DND-41 (cell line): Measurements from ENCODE around the gene IL10RA.

ENCODE experiments used
- ATAC-seq: fragments of 200-7000 bp; cut with Tn5 transposase; 3 replicates; pipeline ENCODE4 v1.9.1; 2021; ENCODE audit warnings: low read depth; ENCODE audit not compliant: insufficient read depth
- DNase-seq: peaks from one replicate; pipeline ENCODE4 v3.0.0-alpha.2; 2020
- H2AFZ ChIP-seq: 2 replicates; pipeline ENCODE4 v1.6.0; 2012; ENCODE audit warnings: low read depth, low read length
- H3K27ac ChIP-seq: 2 replicates; pipeline ENCODE4 v1.5.1; 2012; ENCODE audit warnings: low read length, inconsistent platforms
- H3K27me3 ChIP-seq: fragments of 200-600 bp; sonication (generic); 2 replicates; pipeline ENCODE4 v1.6.0; 2012; ENCODE audit warnings: low read length, mild to moderate bottlenecking, inconsistent platforms; ENCODE audit not compliant: insufficient read depth, poor library complexity
- H3K36me3 ChIP-seq: 2 replicates; pipeline ENCODE4 v1.5.1; 2012; ENCODE audit warnings: low read length, inconsistent platforms; ENCODE audit not compliant: insufficient read depth
- H3K4me1 ChIP-seq: 2 replicates; pipeline ENCODE4 v1.5.1; 2012; ENCODE audit warnings: mild to moderate bottlenecking, low read length; ENCODE audit not compliant: insufficient read depth
- H3K4me2 ChIP-seq: 2 replicates; pipeline ENCODE4 v1.6.0; 2012; ENCODE audit warnings: mild to moderate bottlenecking, moderate library complexity, low read length, inconsistent platforms; ENCODE audit not compliant: insufficient read depth
- H3K4me3 ChIP-seq, 2 experiments: fragments of 200-600 bp in 1 of 2; shearing (Covaris generic) in 1 of 2; 2 replicates each; pipeline ENCODE4 v1.5.1; 2012 to 2016; ENCODE audit warnings: inconsistent platforms in 2 of 2, low read length in 2 of 2, mild to moderate bottlenecking in 2 of 2, low read depth in 1 of 2, moderate library complexity in 1 of 2
- H3K79me2 ChIP-seq: 2 replicates; pipeline ENCODE4 v1.6.0; 2012; ENCODE audit warnings: low read length, inconsistent platforms; ENCODE audit not compliant: insufficient read depth
- H3K9ac ChIP-seq: 2 replicates; pipeline ENCODE4 v1.6.0; 2012; ENCODE audit warnings: low read depth, mild to moderate bottlenecking, inconsistent platforms, low read length, moderate library complexity
- H3K9me3 ChIP-seq: 2 replicates; pipeline ENCODE4 v1.5.1; 2012; ENCODE audit warnings: low read length, moderate library complexity, mild to moderate bottlenecking, inconsistent platforms; ENCODE audit not compliant: insufficient read depth, severe bottlenecking
- H4K20me1 ChIP-seq: 2 replicates; pipeline ENCODE4 v1.6.0; 2012; ENCODE audit warnings: low read length; ENCODE audit not compliant: insufficient read depth
- EZH2 ChIP-seq: IDR thresholded peaks from 3 replicates; pipeline ENCODE4 v1.6.1; 2012; ENCODE audit warnings: borderline replicate concordance, low read depth, mild to moderate bottlenecking, moderate library complexity, low read length, inconsistent platforms; ENCODE audit not compliant: severe bottlenecking
- TF ChIP-seq, protein P1 (sequence below): IDR thresholded peaks from 2 replicates; pipeline ENCODE4 v1.5.1; 2012; ENCODE audit warnings: borderline replicate concordance, low read length, moderate library complexity, mild to moderate bottlenecking; ENCODE audit not compliant: poor library complexity, severe bottlenecking; ENCODE audit errors: extremely low read depth

Gene IL10RA

DNA sequence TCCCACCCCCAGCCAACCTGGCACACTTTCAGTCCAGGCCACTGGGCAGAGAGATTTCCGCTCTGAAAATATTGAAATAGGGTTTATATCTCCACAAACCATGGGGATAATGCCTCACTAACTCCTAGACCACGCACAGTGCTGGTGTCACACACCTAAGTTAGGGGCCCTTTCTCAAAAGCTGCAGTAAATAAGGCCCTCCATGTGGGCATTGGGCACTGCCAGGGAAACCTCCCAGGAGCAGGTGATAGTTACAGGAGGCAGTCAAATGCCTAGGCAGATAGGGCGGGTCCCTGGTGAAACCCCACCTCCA, 3.1 kb upstream of the IL10RA start:
- no peaks in the 10 kb centered on the region for H4K20me1 ChIP-seq
- H3K4me3 ChIP-seq, result no peak overlapping the region
- ATAC-seq (no peak), DNase-seq (no peak)
- no peak overlapping the region for H3K4me2 ChIP-seq
- no peak overlapping the region for H3K9ac ChIP-seq
- peaks cover 14% of the 10 kb centered on the region for H3K27me3 ChIP-seq
- peaks cover 24% of the 10 kb centered on the region for H3K4me1 ChIP-seq
- H2AFZ ChIP-seq, result no peak overlapping the region
- no peaks in the 10 kb centered on the region for H3K36me3 ChIP-seq
- H3K9me3 ChIP-seq, result no peaks in the 10 kb centered on the region
- no peak for TF ChIP-seq EZH2
- TF ChIP-seq, protein P1, sequence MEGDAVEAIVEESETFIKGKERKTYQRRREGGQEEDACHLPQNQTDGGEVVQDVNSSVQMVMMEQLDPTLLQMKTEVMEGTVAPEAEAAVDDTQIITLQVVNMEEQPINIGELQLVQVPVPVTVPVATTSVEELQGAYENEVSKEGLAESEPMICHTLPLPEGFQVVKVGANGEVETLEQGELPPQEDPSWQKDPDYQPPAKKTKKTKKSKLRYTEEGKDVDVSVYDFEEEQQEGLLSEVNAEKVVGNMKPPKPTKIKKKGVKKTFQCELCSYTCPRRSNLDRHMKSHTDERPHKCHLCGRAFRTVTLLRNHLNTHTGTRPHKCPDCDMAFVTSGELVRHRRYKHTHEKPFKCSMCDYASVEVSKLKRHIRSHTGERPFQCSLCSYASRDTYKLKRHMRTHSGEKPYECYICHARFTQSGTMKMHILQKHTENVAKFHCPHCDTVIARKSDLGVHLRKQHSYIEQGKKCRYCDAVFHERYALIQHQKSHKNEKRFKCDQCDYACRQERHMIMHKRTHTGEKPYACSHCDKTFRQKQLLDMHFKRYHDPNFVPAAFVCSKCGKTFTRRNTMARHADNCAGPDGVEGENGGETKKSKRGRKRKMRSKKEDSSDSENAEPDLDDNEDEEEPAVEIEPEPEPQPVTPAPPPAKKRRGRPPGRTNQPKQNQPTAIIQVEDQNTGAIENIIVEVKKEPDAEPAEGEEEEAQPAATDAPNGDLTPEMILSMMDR, result no peak
- H3K79me2 ChIP-seq, result no peaks in the 10 kb centered on the region
- H3K27ac ChIP-seq, result no peak overlapping the region

DNA sequence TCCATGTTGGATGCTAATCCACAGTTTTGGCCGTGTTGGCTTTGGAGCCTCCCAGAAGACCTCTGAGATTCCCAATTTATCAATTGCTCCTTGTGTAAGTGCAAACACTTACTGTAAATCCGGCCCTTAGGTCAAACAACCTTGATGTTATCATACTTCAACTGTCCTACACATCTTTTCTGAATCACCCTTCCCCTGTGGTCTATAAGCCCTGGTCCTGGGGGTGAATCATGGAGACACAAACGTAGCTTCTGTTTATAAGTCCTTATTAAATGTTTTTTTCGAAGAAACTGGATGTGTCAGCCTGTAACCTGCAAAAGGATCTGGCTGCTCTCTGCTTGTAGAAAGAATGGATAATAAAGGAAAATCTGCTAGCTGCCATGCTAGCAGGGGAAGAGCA, 1.7 kb upstream of the IL10RA start:
- H3K9me3 ChIP-seq, result no peaks in the 10 kb centered on the region
- H3K27ac ChIP-seq, result no peak overlapping the region
- no peaks in the 10 kb centered on the region for H3K79me2 ChIP-seq
- DNase-seq (no peak), ATAC-seq (no peak)
- H3K4me3 ChIP-seq, result no peak overlapping the region
- no peak overlapping the region for H2AFZ ChIP-seq
- no peak overlapping the region for H3K4me2 ChIP-seq
- H3K27me3 ChIP-seq, result peaks cover 14% of the 10 kb centered on the region
- peaks cover 28% of the 10 kb centered on the region for H3K4me1 ChIP-seq
- no peaks in the 10 kb centered on the region for H3K36me3 ChIP-seq
- H3K9ac ChIP-seq, result no peak overlapping the region
- no peak for TF ChIP-seq EZH2
- TF ChIP-seq, protein P1, result no peak
- H4K20me1 ChIP-seq, result no peaks in the 10 kb centered on the region

DNA sequence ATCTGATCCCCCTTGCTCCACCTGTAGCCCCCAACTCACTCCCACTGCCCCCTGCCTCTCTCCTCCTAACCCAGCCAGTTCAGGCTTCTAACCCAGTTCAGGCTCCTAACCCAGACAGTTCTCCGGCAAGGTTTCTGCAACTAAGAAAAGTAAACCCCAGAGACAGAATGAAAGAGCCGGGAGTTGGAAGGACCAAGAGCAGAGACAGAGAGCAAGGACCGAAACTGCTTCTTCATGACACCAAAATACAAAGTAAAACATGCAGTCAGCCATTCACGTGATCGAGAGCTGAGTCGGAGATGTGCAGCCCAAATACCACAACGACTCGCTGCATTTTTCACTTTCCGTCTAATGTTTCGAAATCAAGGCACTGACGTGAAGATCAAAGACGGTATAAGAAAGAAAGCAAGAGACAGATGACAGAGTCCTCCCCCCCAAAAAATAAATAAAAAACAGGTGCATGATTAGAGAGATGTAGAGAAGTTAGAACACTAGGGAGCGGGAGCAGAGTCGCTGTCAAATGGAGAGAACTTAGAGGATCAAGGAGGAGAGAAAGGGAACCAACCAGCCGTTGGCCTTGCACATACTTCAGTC, 884 bp downstream of the IL10RA start:
- Histone ChIP-seq H3K9ac (peak overlapping the region; percentile 40), H4K20me1 (no peaks in the 10 kb centered on the region), H3K4me1 (peaks cover 28% of the 10 kb centered on the region), H2AFZ (peak overlapping the region; percentile 64), H3K79me2 (no peaks in the 10 kb centered on the region), H3K36me3 (no peaks in the 10 kb centered on the region), H3K4me2 (peak overlapping the region; percentile 64), H3K4me3 (peak overlapping the region in 1 of 2 experiments; percentile 42; a peak in 2 of 4 replicates), H3K9me3 (no peaks in the 10 kb centered on the region), H3K27me3 (peaks cover 14% of the 10 kb centered on the region), H3K27ac (peak overlapping the region; percentile 47; the same call in 1 of the 2 replicates)
- ATAC-seq, result peak; percentile 81
- TF ChIP-seq, protein P1, result no peak
- TF ChIP-seq EZH2, result no peak
- DNase-seq, result peak; percentile 72
